Muscle of leg (tissue), 11 donors: ENCODE measurements around the gene LPO. TPM values are rescaled to one million over a fixed set of nuclear protein-coding genes. Genes with fewer than 3 reads are reported as not detected.
A peak's percentile ranks its signal among the peaks of the same experiment; 100 is the strongest.

ENCODE experiments used
- DNase-seq: peaks from one replicate; pipeline ENCODE4 v3.0.0; 2013
- H3K27ac ChIP-seq: one replicate; pipeline ENCODE4 v1.5.1; 2013; ENCODE audit warnings: mild to moderate bottlenecking, low read length, control low read depth
- H3K27me3 ChIP-seq: one replicate; pipeline ENCODE4 v1.6.1; 2013; ENCODE audit warnings: low read length; ENCODE audit not compliant: control insufficient read depth, insufficient read depth
- H3K36me3 ChIP-seq: one replicate; pipeline ENCODE4 v1.6.1; 2013; ENCODE audit warnings: low read length; ENCODE audit not compliant: control insufficient read depth, insufficient read depth
- H3K4me1 ChIP-seq: one replicate; pipeline ENCODE4 v1.6.1; 2013; ENCODE audit warnings: low read length; ENCODE audit not compliant: control insufficient read depth, insufficient read depth
- H3K4me3 ChIP-seq: one replicate; pipeline ENCODE4 v1.5.1; 2013; ENCODE audit warnings: low read length, control low read depth
- H3K9me3 ChIP-seq: replicated peaks from 2 replicates; pipeline ENCODE4 v1.6.1; 2013; ENCODE audit warnings: low read depth, low read length; ENCODE audit not compliant: control insufficient read depth
- WGBS: methylation state at CpG from one replicate; pipeline ENCODE4 v1.1.5; 2013; ENCODE audit warnings: missing lambda C conversion rate; ENCODE audit not compliant: insufficient coverage; 5-methylcytosine and 5-hydroxymethylcytosine counted together
- polyA plus RNA-seq, 8 donors: library from polyadenylated mRNA; unstranded; fragments of 120-200 nt; gene quantifications; one replicate each; pipeline versions ENCODE4 v1.2.1 to v1.2.3, GENCODE V29; 2013; ENCODE audit warnings: inconsistent platforms in 1 of 8, low replicate concordance in 1 of 8; ENCODE audit not compliant: insufficient read length in 8 of 8, insufficient read depth in 1 of 8
- total RNA-seq: library from RNA; stranded (reverse); fragments of 120-200 nt; gene quantifications from one replicate; pipeline ENCODE4 v1.2.4, GENCODE V29; 2013

LPO gene
- total and polyA plus RNA-seq, 9 donors = 0.05 to 0.40 (median 0.11) TPM; not detected in 2

- DNase-seq = no peak
- WGBS = 58% methylated on average over 3 of the region's 5 CpGs
- no peaks in the 10 kb centered on the region for H3K9me3 ChIP-seq
- H3K27ac ChIP-seq = no peak overlapping the region
- peaks cover 40% of the 10 kb centered on the region for H3K36me3 ChIP-seq
- H3K27me3 ChIP-seq = no peaks in the 10 kb centered on the region
- no peaks in the 10 kb centered on the region for H3K4me1 ChIP-seq
- no peak overlapping the region for H3K4me3 ChIP-seq
Observed at GRCh38 chr17:58204796-58205195, 33.6 kb upstream of the LPO start.

- Histone ChIP-seq H3K27ac (no peak overlapping the region), H3K4me1 (no peaks in the 10 kb centered on the region), H3K9me3 (no peaks in the 10 kb centered on the region), H3K27me3 (no peaks in the 10 kb centered on the region), H3K36me3 (peaks cover 51% of the 10 kb centered on the region), H3K4me3 (no peak overlapping the region)
- DNase-seq = no peak
- 88% methylated on average over 6 of the region's 11 CpGs for WGBS
Observed at GRCh38 chr17:58205936-58206335, 32.4 kb upstream of the LPO start.

GRCh38 chr17:58207451-58207850 lies 30.9 kb upstream of the LPO start:
- Histone ChIP-seq H3K9me3 (no peaks in the 10 kb centered on the region), H3K4me3 (no peak overlapping the region), H3K36me3 (peaks cover 54% of the 10 kb centered on the region), H3K27me3 (no peaks in the 10 kb centered on the region), H3K27ac (no peak overlapping the region), H3K4me1 (no peaks in the 10 kb centered on the region)
- 87% methylated on average over 3 of the region's 3 CpGs for WGBS
- DNase-seq = no peak

- H3K9me3 ChIP-seq = no peaks in the 10 kb centered on the region
- H3K27me3 ChIP-seq = no peaks in the 10 kb centered on the region
- 93% methylated on average over 2 of the region's 5 CpGs for WGBS
- H3K27ac ChIP-seq = no peak overlapping the region
- H3K36me3 ChIP-seq = peaks cover 62% of the 10 kb centered on the region
- no peak overlapping the region for H3K4me3 ChIP-seq
- DNase-seq = no peak
- H3K4me1 ChIP-seq = no peaks in the 10 kb centered on the region
Observed at GRCh38 chr17:58208344-58208743, 30.0 kb upstream of the LPO start.

GRCh38 chr17:58210922-58211321 lies 27.5 kb upstream of the LPO start:
- Histone ChIP-seq H3K4me3 (no peak overlapping the region), H3K36me3 (peaks cover 66% of the 10 kb centered on the region), H3K4me1 (no peaks in the 10 kb centered on the region), H3K27me3 (no peaks in the 10 kb centered on the region), H3K9me3 (no peaks in the 10 kb centered on the region), H3K27ac (no peak overlapping the region)
- DNase-seq = no peak
- no CpG with 5 or more reads among the region's 5 CpGs for WGBS

- no peak for DNase-seq
- H3K27ac ChIP-seq = no peak overlapping the region
- H3K4me1 ChIP-seq = peaks cover 9% of the 10 kb centered on the region
- peaks cover 26% of the 10 kb centered on the region for H3K36me3 ChIP-seq
- H3K4me3 ChIP-seq = no peak overlapping the region
- H3K27me3 ChIP-seq = no peaks in the 10 kb centered on the region
- H3K9me3 ChIP-seq = no peaks in the 10 kb centered on the region
Observed at GRCh38 chr17:58215685-58216084, 22.7 kb upstream of the LPO start.

- no peaks in the 10 kb centered on the region for H3K9me3 ChIP-seq
- WGBS = 95% methylated on average over 2 of the region's 3 CpGs
Observed at GRCh38 chr17:58217766-58218165, 20.6 kb upstream of the LPO start.

GRCh38 chr17:58219007-58219788 lies 19.2 kb upstream of the LPO start, which contains the start of gene MKS1:
TSS of gene MKS1 (minus strand) at chr17:58219255. CDS start at chr17:58219230, 25 bp downstream.
- under 1% methylated on average over 51 of the region's 56 CpGs for WGBS
- H3K27me3 ChIP-seq = no peaks in the 10 kb centered on the region
- peak; percentile 97 for DNase-seq
- no peaks in the 10 kb centered on the region for H3K9me3 ChIP-seq
- H3K4me3 ChIP-seq = peak within 1 kb of the TSS; percentile 60
- peak within 1 kb of the TSS; percentile 92 for H3K27ac ChIP-seq
- peaks cover 9% of the 10 kb centered on the region for H3K4me1 ChIP-seq
- H3K36me3 ChIP-seq = peaks cover 4% of the 10 kb centered on the region

More at GRCh38 chr17:58217766-58218165, 20.6 kb upstream of the LPO start:
- Histone ChIP-seq H3K36me3 (peaks cover 18% of the 10 kb centered on the region), H3K4me1 (peaks cover 9% of the 10 kb centered on the region), H3K4me3 (no peak overlapping the region), H3K27me3 (no peaks in the 10 kb centered on the region), H3K27ac (no peak overlapping the region)
- DNase-seq = no peak

GRCh38 chr17:58219789-58220183 lies 18.6 kb upstream of the LPO start:
- Histone ChIP-seq H3K27ac (no peak overlapping the region), H3K4me3 (peak overlapping the region; percentile 60), H3K9me3 (no peaks in the 10 kb centered on the region), H3K36me3 (peaks cover 3% of the 10 kb centered on the region), H3K4me1 (peaks cover 9% of the 10 kb centered on the region), H3K27me3 (no peaks in the 10 kb centered on the region)
- peak; percentile 11 for DNase-seq
- WGBS = 79% methylated on average over 2 of the region's 7 CpGs

GRCh38 chr17:58224315-58224714 lies 14.1 kb upstream of the LPO start:
- Histone ChIP-seq H3K4me1 (peaks cover 4% of the 10 kb centered on the region), H3K4me3 (no peak overlapping the region), H3K27me3 (peaks cover 7% of the 10 kb centered on the region), H3K36me3 (no peaks in the 10 kb centered on the region), H3K27ac (no peak overlapping the region), H3K9me3 (no peaks in the 10 kb centered on the region)
- no peak for DNase-seq
- 50% methylated on average over 1 of the region's 1 CpG for WGBS
